GM23248 (cell line): ENCODE measurements around the gene POMGNT2.

Experiments used
- EZH2 ChIP-seq: fragments of 200-600 bp; sonication (generic); IDR thresholded peaks from 2 replicates; pipeline ENCODE4 v1.6.1; 2018; ENCODE audit warnings: antibody characterized with exemption, mild to moderate bottlenecking; ENCODE audit not compliant: insufficient read depth, poor library complexity, severe bottlenecking
- EZH2phosphoT487 ChIP-seq: fragments of 200-600 bp; sonication (generic); IDR thresholded peaks from 2 replicates; pipeline ENCODE4 v1.6.1; 2018; ENCODE audit warnings: antibody characterized with exemption, moderate library complexity, mild to moderate bottlenecking, low read depth; ENCODE audit not compliant: insufficient read depth

- TF ChIP-seq EZH2 (no peak), EZH2phosphoT487 (no peak)
Measured at GRCh38 chr3:43059456-43059855, 46.4 kb downstream of the POMGNT2 start.
